ENCODE data around the gene PCDHGB5.
"Not testable (repeated sequence)": the region's sequence is repeated elsewhere in the genome, so short reads cannot be mapped to it uniquely, and the experiment has no call there.

Gene PCDHGB5

DNA sequence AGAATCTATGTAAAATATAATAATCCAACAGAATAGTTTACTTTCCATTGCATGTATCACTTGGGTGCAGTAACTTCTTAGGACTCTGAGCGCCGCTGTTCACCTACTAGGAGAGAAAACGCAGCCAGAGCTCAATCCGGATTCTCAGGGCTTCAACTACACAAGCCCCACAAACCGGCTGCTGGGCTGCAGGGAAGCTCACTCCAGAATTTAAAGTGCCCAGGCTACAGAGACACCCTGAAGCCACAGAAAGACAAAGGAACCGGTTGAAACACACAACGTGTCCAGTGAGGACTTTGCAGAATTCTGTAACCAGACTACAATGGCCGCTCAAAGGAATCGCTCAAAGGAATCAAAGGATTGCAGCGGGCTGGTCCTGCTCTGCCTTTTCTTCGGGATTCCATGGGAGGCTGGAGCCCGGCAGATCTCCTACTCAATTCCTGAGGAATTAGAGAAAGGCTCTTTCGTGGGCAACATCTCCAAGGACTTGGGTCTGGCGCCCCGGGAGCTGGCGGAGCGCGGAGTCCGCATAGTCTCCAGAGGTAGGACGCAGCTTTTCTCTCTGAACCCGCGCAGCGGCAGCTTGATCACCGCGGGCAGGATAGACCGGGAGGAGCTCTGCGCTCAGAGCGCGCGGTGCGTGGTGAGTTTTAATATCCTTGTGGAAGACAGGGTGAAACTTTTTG, 15.2 kb downstream of the PCDHGB5 start, which contains the start of gene PCDHGA10:
TSS of gene PCDHGA10 (plus strand) at position 134 of the 686 bp plus-strand sequence. CDS start at position 323, 189 bp downstream.
- peak; percentile 79 for DNase-seq (ENCODE audit: low spot score)

DNA sequence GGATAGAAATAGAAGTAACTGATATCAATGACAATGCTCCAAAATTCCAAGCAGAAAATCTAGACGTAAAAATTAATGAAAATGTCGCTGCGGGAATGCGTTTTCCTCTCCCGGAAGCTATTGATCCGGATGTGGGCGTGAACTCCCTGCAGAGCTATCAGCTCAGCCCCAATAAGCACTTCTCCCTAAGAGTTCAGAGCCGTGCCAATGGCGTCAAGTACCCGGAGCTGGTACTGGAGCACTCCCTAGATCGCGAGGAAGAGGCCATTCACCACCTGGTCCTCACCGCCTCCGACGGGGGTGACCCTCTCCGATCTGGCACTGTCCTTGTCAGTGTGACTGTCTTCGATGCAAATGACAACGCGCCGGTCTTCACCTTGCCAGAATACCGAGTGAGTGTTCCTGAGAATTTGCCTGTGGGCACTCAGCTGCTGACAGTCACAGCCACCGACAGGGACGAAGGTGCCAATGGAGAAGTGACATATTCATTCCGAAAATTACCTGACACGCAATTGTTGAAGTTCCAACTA, 15.9 kb downstream of the PCDHGB5 start:
- DNase-seq (ENCODE audit: low spot score): peak; percentile 61

DNA sequence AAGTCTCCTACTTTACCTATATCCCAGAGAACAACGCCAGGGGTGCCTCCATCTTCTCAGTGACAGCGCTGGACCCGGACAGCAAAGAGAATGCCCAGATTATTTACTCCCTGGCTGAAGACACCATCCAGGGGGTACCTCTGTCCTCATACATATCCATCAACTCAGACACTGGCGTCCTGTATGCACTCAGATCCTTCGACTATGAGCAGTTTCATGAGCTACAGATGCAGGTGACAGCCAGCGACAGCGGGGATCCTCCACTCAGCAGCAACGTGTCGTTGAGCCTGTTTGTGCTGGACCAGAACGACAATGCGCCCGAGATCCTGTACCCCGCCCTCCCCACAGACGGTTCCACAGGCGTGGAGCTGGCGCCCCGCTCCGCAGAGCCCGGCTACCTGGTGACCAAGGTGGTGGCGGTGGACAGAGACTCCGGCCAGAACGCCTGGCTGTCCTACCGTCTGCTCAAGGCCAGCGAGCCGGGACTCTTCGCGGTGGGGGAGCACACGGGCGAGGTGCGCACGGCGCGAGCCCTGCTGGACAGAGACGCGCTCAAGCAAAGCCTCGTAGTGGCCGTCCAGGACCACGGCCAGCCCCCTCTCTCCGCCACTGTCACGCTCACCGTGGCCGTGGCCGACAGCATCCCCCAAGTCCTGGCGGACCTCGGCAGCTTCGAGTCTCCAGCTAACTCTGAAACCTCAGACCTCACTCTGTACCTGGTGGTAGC, 17.0 kb downstream of the PCDHGB5 start:
- not testable (repeated sequence) for DNase-seq (ENCODE audit: low spot score)

DNA sequence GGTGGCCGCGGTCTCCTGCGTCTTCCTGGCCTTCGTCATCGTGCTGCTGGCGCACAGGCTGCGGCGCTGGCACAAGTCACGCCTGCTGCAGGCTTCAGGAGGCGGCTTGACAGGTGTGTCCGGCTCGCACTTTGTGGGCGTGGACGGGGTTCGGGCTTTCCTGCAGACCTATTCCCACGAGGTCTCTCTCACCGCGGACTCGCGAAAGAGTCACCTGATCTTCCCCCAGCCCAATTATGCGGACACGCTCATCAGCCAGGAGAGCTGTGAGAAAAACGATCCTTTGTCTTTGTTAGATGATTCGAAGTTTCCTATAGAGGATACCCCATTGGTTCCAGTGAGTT, 17.5 kb downstream of the PCDHGB5 start:
- DNase-seq (ENCODE audit: low spot score): not testable (repeated sequence)

DNA sequence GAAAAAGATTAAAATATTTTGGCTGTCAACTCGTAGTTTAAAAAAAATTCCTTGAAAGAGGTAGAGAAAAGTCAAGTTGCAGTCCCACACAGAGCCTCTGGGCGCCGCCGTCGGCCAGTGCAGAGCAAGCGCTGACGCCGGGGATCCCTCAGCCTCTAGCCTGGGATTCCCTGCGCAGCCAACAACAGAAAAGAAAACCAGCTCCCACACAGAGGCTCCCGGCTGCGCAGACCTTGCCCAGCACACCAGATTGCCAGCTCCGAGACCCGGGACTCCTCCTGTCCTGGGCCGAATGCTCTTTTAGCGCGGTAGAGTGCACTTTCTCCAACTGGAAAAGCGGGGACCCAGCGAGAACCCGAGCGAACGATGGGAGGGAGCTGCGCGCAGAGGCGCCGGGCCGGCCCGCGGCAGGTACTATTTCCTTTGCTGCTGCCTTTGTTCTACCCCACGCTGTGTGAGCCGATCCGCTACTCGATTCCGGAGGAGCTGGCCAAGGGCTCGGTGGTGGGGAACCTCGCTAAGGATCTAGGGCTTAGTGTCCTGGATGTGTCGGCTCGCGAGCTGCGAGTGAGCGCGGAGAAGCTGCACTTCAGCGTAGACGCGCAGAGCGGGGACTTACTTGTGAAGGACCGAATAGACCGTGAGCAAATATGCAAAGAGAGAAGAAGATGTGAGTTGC, 19.9 kb downstream of the PCDHGB5 start, which contains the start of gene PCDHGB7:
TSS of gene PCDHGB7 (plus strand) at position 184 of the 679 bp plus-strand sequence. CDS start at position 367, 183 bp downstream.
- DNase-seq (ENCODE audit: low spot score): peak; percentile 77

DNA sequence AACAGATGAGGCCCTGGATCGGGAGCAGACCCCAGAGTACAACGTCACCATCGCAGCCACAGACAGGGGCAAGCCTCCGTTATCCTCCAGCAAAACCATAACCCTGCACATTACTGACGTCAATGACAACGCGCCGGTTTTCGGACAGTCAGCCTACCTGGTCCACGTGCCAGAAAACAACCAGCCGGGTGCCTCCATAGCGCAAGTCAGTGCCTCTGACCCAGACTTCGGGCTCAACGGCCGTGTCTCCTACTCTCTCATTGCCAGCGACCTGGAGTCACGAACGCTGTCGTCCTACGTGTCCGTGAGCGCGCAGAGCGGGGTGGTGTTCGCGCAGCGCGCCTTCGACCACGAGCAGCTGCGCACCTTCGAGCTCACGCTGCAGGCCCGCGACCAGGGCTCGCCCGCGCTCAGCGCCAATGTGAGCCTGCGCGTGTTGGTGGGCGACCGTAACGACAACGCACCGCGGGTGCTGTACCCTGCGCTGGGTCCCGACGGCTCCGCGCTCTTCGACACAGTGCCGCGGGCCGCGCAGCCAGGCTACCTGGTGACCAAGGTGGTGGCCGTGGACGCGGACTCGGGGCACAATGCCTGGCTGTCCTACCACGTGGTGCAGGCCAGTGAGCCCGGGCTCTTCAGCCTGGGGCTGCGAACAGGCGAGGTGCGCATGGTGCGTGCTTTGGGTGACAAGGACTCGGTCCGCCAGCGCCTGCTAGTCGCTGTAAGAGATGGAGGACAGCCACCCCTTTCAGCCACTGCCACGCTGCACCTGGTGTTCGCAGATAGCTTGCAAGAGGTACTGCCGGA, 21.5 kb downstream of the PCDHGB5 start:
- no peak for DNase-seq (ENCODE audit: low spot score)

DNA sequence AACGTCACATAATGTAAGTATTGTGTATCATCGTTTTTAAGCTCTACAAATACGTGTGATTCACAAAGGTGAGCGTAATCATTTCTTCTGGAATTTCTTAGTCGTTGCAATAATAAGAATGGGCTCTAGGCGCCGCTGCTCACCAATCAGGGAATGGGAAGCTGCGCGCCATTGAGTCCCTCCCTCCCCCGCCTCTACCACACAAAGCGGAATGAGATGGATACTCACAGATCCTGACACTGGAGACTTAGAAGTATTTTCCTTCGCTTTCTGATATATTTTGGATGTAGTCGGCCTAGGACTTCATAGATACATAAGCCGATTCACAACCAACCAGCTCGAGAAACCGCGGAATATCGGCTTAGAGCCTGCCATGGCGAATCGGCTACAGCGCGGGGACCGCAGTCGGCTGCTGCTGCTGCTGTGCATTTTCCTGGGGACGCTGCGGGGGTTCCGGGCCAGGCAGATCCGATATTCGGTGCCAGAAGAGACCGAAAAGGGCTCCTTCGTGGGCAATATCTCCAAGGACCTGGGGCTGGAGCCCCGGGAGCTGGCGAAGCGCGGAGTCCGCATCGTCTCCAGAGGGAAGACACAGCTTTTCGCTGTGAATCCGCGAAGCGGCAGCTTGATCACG, 23.2 kb downstream of the PCDHGB5 start, which contains the start of gene PCDHGA11:
TSS of gene PCDHGA11 (plus strand) at position 197 of the 634 bp plus-strand sequence. CDS start at position 374, 177 bp downstream.
- peak; percentile 81 for DNase-seq (ENCODE audit: low spot score)

DNA sequence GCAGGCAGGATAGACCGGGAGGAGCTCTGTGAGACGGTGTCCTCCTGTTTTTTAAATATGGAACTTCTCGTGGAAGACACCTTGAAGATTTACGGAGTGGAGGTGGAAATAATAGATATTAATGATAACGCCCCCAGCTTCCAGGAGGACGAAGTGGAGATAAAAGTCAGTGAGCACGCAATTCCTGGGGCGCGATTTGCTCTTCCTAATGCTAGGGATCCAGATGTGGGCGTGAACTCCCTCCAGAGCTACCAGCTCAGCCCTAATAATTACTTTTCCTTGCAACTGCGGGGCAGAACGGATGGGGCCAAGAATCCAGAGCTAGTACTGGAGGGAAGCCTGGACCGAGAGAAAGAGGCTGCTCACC, 23.7 kb downstream of the PCDHGB5 start:
- peak; percentile 32 for DNase-seq (ENCODE audit: low spot score)

DNA sequence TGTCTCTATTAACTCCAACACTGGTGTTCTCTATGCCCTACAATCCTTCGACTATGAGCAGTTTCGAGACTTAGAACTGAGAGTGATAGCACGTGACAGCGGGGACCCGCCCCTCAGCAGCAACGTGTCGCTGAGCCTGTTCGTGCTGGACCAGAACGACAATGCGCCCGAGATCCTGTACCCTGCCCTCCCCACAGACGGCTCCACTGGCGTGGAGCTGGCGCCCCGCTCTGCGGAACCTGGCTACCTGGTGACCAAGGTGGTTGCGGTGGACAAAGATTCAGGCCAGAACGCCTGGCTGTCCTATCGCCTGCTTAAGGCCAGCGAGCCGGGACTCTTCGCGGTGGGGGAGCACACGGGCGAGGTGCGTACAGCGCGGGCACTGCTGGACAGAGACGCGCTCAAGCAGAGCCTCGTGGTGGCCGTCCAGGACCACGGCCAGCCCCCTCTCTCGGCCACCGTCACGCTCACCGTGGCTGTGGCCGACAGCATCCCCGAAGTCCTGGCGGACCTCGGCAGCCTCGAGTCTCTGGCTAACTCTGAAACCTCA, 25.1 kb downstream of the PCDHGB5 start:
- no peak for DNase-seq (ENCODE audit: low spot score)

DNA sequence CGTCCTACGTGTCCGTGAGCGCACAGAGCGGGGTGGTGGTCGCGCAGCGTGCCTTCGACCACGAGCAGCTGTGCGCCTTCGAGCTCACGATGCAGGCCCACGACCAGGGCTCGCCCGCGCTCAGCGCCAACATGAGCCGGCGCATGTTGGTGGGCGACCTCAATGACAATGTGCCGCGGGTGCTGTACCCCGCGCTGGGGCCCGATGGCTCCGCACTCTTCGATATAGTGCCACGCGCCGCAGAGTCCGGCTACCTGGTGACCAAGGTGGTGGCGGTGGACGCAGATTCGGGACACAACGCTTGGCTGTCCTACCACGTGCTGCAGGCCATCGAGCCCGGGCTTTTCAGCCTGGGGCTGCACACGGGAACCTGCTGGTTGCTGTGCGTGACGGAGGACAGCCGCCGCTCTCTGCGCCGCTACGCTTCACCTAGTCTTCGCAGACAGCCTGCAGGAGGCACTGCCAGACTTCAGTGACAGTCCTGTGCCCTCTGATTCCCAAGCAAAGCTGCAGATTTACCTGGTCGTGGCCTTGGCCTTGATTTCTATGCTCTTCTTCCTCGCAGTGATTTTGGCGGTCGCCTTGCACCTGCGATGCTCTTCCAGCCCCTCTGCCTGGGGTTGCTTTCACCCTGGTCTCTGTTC, 30.2 kb downstream of the PCDHGB5 start:
- DNase-seq (ENCODE audit: low spot score): no peak

DNA sequence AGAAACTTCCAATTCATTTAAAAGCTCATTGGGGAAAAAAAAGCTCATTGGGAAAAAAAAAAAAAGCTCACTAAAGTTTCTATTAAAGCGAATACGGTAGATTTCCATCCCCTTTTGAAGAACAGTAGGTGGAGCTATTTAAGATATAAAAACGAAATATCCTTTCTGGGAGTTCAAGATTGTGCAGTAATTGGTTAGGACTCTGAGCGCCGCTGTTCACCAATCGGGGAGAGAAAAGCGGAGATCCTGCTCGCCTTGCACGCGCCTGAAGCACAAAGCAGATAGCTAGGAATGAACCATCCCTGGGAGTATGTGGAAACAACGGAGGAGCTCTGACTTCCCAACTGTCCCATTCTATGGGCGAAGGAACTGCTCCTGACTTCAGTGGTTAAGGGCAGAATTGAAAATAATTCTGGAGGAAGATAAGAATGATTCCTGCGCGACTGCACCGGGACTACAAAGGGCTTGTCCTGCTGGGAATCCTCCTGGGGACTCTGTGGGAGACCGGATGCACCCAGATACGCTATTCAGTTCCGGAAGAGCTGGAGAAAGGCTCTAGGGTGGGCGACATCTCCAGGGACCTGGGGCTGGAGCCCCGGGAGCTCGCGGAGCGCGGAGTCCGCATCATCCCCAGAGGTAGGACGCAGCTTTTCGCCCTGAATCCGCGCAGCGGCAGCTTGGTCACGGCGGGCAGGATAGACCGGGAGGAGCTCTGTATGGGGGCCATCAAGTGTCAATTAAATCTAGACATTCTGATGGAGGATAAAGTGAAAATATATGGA, 32.8 kb downstream of the PCDHGB5 start, which contains the start of gene PCDHGA12:
TSS of gene PCDHGA12 (plus strand) at position 176 of the 782 bp plus-strand sequence. CDS start at position 429, 253 bp downstream.
- peak; percentile 92 for DNase-seq (ENCODE audit: low spot score)

DNA sequence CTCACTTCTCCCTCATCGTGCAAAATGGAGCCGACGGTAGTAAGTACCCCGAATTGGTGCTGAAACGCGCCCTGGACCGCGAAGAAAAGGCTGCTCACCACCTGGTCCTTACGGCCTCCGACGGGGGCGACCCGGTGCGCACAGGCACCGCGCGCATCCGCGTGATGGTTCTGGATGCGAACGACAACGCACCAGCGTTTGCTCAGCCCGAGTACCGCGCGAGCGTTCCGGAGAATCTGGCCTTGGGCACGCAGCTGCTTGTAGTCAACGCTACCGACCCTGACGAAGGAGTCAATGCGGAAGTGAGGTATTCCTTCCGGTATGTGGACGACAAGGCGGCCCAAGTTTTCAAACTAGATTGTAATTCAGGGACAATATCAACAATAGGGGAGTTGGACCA, 33.5 kb downstream of the PCDHGB5 start:
- no peak for DNase-seq (ENCODE audit: low spot score)

DNA sequence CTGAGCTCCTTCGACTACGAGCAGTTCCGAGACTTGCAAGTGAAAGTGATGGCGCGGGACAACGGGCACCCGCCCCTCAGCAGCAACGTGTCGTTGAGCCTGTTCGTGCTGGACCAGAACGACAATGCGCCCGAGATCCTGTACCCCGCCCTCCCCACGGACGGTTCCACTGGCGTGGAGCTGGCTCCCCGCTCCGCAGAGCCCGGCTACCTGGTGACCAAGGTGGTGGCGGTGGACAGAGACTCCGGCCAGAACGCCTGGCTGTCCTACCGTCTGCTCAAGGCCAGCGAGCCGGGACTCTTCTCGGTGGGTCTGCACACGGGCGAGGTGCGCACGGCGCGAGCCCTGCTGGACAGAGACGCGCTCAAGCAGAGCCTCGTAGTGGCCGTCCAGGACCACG, 34.6 kb downstream of the PCDHGB5 start:
- not testable (repeated sequence) for DNase-seq (ENCODE audit: low spot score)

DNA sequence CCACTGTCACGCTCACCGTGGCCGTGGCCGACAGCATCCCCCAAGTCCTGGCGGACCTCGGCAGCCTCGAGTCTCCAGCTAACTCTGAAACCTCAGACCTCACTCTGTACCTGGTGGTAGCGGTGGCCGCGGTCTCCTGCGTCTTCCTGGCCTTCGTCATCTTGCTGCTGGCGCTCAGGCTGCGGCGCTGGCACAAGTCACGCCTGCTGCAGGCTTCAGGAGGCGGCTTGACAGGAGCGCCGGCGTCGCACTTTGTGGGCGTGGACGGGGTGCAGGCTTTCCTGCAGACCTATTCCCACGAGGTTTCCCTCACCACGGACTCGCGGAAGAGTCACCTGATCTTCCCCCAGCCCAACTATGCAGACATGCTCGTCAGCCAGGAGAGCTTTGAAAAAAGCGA, 35.0 kb downstream of the PCDHGB5 start:
- not testable (repeated sequence) for DNase-seq (ENCODE audit: low spot score)

DNA sequence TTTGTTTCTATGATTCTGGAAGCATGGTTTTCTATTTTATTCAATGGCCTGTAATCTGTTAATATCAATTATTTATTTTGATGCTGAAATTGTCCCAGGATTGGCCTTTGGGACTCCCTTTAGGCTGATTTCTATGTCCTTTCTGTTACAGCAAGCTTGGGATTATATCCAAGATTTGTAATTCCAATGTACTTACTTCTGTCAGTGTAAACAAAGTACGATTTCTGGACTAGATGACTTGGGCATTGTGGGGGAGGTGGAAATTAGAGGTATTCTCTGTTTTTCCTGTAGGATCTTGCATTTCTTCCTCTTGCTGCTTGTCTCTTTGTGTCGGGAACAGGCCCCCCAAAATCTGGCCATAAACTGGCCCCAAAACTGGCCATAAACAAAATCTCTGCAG, 36.3 kb downstream of the PCDHGB5 start:
- no peak for DNase-seq (ENCODE audit: low spot score)

DNA sequence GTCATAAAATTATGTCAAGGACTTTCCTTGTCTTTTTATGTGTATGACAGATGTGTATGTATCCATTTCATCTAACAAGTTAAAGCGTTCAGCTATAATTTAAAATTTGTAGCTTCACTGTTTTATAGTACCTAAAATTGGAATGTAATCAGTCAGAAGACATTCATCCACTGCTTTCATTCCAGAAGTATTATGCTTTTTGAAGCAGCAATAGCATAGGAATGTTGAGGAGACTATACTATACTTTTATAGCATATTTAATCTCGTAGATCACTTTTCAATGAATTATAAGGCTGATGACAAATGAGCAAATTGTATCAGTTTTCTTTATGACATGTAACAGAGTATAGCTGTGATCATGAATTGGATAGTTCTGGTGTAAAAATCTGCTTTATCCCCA, 39.5 kb downstream of the PCDHGB5 start:
- DNase-seq (ENCODE audit: low spot score): peak; percentile 44

DNA sequence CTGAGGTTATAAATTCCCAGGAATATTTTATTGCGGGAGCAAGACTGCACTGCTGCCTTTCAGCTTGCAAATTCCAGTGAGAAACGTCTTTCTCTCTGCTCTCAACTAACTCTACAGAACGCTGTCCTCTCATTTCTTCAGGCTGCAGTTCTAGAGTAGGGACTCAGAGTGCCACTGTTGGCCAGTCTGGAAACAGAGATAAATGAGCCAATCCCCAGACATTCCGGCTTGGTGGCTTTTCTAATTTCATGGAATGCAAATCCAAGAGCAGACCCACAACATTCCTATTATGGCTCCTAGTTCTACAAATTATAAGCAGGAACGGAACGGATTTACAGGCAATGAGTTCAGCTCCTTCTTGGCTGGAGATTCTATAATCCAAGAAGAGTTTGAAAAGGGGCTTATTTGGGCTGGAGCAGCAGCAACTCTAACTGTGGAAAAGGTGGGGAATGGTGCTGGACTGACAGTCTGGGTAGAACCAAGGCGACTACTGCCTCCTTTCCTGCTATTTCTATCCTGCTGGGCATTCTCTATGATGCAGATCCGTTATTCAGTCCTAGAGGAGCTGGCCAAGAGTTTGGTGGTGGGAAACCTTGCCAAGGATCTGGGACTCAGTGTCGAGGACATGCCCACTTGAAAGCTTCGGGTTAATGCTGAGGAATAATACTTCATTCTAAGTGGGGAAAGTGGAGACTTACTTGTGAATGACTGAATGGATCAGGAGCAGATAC, 41.8 kb downstream of the PCDHGB5 start:
- no peak for DNase-seq (ENCODE audit: low spot score)

DNA sequence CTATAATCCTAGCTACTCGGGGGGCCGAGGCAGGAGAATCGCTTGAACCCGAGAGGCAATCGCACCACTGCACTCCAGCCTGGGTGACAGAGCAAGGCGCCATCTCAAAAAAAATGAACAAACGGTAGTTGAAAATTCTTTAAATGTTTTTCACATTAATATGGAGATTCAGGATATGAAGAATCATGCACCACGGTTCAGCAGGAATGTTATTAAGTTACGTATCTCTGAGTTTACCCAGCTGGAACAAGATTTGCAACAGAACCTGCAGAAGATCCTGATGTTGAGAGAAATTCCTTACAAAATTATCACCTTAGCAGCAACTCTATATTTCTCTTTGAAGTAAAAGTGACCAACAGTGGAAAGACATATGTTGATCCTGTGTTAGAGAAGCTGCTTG, 42.6 kb downstream of the PCDHGB5 start:
- no peak for DNase-seq (ENCODE audit: low spot score)

All from GM03348 (cell line).